SIG-M5 treated with dmso at 0.1 percent for 504 hours (cell line): ENCODE results near the gene SPATA33.
A peak's percentile ranks its signal among the peaks of the same experiment; 100 is the strongest.
"Not testable (repeated sequence)": the region's sequence is repeated elsewhere in the genome, so short reads cannot be mapped to it uniquely, and the experiment has no call there.

Experiments
- DNase-seq: peaks from one replicate; lab custom pipeline; 2025; ENCODE audit not compliant: unreplicated experiment; lab: John Stamatoyannopoulos, UW

Gene SPATA33

DNA sequence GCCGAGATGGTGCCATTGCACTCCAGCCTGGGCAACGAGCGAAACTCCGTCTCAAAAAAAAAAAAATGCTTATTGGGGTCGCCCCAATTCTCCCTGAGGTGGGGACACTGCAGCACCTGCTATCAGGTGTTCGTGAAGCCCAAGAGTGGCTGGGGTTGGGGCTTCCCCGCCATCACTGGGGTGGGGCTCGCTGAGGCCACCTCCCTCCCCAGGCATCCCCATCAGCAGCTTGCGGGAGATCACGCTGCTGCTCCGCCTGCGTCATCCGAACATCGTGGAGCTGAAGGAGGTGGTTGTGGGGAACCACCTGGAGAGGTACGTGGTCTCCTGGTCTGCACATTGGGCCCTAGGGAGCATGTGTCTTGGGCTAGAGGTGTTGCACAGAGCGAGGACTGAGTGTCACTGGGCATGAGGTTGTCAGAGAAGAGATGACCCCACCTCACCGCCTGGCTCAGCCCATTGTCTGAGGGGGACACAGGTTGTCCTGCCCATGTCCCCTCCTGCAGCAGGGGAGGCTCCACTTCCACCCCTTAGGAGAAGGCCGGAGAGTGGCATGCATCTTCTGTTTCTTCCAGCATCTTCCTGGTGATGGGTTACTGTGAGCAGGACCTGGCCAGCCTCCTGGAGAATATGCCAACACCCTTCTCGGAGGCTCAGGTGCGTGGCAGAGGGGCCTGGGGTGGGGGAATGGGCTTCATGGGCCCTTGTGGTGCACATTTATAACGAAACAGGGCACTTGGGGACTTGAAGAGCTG, 33.8 kb downstream of the SPATA33 start:
- no peak for DNase-seq

DNA sequence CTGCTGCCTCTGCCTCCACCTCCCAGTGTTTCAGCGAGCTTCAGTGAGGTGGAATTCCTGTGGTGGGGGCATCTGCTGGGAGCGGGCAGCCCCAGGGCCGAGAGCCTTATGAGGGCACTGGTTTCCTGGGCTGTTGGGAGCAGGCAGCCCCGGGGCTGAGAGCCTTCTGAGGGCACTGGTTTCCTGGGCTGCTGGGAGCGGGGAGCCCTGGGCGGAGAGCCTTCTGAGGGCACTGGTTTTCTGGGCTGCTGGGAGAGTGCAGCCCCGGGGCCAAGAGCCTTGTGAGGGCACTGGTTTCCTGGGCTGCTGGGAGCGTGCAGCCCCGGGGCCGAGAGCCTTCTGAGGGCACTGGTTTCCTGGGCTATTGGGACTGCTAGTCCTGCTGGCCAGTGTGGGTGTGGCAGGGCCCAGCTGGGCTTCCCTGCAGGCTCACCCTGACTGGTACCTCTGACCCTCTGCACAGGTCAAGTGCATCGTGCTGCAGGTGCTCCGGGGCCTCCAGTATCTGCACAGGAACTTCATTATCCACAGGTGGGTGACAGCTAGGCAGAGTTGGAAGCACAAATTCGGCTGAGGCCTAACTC, 34.4 kb downstream of the SPATA33 start:
- DNase-seq, result no peak

DNA sequence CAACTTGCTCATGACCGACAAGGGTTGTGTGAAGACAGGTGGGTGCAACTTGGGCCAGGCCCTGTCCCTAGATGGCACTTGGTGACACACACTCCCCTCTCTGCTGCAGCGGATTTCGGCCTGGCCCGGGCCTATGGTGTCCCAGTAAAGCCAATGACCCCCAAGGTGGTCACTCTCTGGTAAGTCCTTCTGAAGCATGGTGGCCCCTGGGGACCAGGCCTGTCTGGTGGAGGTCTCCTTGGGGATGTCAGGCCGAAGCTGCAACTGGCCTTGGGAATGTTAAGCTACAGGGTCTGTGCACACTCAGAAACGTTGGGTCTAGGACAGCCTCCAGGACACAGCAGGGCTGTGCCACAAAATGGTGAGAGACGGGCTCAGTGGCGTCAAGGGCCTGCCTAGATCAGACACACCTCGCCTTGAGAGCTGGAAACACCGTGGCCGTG, 35.7 kb downstream of the SPATA33 start:
- DNase-seq, result no peak

DNA sequence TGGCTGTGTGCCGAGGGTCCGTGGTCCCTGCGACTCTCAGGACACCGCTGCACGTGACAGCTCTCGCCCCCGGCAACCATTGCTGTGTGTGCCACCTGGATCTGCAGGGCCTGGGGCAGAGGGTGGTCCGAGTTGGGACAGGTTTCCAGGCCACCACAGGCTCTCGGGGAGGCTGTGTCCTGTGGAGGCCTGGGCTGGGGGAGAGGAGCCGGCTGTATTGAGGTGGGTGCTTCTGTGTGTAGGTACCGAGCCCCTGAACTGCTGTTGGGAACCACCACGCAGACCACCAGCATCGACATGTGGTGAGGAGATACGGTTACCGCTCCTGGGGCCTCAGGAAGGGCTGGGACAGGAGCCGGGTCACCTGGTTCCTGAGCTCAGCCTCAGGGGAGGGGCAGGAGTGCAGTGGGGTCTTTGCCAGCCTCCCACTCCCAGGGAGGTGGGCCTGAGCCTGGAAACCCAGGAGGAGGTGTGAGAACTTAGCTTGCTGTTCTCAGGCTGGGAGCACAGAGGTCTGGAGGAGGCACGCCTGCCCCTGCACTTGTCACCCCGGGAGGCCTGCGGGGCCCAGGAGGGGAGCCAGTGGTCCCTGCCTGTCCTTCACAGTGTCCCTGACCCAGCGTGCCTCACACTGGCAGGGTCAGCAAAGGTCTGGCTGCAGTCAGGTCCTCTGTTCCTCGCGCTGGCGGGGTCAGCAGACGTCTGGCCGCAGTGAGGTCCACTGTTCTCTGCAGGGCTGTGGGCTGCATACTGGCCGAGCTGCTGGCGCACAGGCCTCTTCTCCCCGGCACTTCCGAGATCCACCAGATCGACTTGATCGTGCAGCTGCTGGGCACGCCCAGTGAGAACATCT, 36.5 kb downstream of the SPATA33 start:
- no peak for DNase-seq

DNA sequence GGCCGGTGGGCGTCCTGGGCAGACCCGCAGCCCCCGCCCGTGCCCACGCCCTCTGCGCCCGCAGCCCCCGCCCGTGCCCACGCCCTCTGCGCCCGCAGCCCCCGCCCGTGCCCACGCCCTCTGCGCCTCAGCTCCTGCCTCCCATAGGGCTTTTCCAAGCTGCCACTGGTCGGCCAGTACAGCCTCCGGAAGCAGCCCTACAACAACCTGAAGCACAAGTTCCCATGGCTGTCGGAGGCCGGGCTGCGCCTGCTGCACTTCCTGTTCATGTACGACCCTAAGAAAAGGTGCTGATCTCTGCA, 37.1 kb downstream of the SPATA33 start:
- DNase-seq, result not testable (repeated sequence)

DNA sequence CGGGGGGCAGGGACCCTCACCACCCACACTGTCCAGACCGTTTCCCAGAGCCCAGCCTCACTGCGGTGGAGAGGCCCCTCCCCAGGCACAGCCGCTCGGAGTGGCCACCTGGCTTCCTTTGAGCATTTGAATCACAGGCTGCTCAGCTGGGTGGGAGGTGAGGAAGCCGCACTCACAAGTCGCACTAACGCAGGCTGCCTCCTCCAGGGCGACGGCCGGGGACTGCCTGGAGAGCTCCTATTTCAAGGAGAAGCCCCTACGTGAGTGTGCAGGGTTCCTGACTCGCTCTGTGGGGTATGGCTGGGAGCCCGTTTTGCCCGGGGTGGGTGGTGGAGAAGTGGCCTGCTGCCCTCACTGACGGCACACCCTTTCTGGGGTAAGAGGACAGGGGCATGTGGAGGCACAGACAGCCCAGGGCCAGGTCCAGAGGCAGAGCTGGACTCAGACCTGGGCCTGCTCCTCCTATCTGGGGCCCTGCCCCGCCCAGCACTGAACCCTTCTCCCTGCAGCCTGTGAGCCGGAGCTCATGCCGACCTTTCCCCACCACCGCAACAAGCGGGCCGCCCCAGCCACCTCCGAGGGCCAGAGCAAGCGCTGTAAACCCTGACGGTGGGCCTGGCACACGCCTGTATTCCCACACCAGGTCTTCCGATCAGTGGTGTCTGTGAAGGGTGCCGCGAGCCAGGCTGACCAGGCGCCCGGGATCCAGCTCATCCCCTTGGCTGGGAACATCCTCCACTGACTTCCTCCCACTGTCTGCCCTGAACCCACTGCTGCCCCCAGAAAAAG, 37.6 kb downstream of the SPATA33 start:
- no peak for DNase-seq

DNA sequence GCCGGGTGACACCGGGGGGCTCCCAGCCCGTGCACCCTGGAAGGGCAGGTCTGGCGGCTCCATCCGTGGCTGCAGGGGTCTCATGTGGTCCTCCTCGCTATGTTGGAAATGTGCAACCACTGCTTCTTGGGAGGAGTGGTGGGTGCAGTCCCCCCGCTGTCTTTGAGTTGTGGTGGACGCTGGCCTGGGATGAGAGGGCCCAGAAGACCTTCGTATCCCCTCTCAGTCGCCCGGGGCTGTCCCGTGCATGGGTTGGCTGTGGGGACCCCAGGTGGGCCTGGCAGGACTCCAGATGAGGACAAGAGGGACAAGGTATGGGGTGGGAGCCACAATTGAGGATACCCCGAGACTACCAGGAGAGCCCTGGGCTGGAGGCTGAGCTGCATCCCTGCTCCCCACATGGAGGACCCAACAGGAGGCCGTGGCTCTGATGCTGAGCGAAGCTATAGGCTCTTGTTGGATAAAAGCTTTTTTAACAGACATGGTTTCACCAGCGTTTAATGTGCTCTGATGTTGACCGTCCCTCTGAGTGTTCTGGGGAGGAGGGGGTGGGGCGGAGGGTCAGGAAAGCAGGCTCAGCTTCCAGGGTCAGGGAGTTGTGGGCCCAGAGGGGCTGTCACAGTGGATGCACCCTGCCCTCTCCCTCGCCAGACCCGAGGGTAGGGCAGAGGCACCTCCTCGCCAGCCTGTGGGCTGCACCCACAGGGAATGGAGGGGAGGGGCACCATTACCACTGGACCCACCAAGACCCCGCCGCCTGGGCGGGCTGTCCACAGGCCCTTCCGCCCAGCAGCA, 38.4 kb downstream of the SPATA33 start:
- DNase-seq, result no peak

DNA sequence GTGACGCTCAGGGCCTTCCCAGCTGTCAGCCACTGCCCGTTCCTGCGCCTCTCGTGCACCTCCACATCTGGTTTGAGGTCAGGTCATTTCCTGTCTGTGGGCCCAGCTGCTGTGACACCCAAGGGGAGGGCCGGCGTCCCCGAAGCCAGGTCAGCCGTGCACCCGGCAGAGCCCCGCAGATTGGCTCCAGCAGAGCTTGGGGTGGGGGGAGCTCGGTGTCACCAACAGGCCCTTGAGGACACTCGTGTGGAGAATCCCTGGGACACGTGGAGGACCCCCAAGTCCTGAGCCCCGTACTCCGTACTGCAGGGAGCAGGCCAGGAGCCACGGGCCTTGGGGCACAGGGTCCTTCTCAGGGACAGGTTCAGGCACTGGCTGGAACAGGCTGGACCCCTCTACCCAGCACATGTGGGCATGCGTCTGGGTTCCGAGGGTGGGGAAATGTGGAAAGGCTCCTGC, 39.1 kb downstream of the SPATA33 start:
- no peak for DNase-seq

DNA sequence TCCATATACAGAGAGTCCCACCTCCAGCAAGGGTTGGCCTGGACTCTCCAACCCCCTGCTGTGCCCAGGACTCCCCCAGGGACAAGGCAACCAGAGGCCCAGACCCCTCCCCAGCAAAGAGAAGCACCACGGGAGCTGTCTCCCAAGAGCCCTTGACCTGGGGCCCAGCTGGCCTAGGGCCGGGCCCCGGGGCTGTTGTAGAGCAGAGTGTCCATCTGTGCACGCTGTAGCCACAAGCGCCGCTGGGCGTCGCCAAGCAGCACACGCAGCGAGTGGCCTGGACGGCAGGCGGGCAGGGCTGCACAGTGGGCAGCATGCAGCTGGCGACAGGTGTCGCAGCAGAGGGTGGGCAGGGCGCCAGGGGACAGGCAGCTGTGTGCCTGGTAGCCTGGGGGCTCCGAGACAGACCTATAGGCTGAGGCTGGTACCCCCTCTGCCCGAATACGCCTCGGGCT, 39.6 kb downstream of the SPATA33 start:
- no peak for DNase-seq

DNA sequence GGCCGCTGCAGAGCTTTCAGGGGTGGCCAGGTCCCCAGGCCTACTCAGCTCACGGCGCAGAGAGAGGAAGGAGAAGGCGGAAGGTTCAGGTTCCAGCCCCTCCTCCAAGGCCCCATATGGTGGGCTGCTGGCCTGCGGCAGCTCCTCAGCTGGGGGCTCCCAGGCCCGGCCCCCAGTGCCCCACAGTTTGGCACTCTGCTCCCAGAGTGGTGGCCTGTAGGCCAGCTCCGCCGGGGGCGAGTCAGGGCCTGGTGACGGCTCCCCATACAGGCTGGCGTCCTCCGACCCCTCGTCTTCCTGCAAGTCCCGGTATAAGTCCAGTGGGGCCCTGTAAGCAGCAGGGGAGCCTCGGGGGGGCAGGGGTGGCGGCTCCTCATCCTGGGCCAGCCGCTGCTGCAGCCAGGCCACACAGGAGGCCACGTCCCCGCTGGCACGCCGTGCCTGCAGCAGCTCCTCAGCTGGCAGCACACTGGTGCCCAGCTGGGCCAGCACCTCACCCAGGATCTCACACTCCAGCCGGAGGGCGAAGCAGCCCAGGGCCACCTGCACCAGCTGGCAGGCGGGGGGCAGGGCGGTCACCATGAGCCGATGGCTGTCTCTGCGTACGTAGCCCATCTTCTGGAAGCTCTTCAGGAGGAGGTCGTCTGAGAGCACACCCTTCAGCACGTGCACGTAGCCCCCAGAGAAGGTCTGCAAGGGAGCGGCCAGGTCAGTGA, 40.1 kb downstream of the SPATA33 start:
- no peak for DNase-seq

DNA sequence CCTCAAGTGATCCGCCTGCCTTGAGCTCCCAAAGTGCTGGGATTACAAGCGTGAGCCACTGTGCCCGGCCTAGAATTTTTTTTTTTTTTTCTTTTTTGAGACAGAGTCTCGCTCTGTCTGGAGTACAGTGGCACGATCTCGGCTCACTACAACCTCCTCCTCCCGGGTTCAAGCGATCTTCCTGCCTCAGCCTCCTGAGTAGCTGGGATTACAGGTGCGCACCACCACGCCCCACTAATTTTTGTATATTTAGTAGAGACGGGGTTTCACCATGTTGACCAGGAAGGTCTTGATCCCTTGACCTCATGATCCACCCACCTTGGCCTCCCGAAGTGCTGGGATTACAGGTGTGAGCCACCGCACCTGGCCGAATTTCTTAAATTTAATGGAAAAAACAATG, 41.1 kb downstream of the SPATA33 start:
- not testable (repeated sequence) for DNase-seq

DNA sequence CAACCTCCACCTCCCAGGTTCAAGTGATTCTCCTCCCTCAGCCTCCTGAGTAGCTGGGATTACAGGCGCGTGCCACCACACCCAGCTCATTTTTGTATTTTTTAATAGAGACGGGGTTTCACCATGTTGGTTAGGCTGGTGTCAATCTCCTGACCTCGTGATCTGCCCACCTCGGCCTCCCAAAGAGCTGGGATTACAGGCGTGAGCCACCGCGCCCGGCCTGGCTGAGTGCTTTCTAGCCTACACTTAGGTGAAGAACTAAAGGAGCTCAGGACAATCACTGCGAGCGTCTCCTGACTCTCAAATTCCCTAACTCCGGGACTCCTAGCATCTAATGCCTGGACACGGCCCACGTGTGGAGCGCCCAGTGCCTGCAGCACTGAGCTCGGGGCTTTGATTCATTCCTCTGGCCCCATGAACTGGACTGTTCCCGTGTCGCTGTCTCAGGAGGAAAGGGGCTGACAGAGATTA, 42.0 kb downstream of the SPATA33 start:
- DNase-seq, result not testable (repeated sequence)

DNA sequence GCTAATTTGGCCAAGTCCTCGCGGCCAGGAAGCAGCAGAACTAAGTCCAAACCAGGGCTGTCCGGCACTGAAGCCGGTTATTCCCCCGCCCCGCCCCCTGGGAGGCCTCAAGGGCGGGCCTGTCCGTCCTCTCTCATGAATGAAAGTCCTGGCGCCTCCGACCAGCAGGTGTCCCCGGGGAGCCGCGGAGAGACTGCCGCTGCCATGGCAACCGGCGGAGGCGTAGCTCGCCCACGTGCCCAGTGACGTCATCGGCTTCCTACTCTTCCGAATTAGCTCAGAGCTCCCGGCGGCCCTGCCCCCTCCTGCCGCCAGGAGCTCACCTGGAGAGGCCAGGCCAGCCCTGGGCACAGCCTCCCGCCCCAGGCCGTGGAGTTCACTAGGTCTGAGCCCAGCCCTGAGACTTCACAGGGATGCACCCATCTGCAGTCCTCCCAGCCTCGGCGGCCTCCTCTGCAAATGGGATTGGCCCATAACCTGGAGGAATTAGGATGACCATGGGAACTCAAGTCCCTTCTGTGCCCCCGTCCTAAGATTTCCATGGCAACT, 42.5 kb downstream of the SPATA33 start:
- DNase-seq, result peak; percentile 98

DNA sequence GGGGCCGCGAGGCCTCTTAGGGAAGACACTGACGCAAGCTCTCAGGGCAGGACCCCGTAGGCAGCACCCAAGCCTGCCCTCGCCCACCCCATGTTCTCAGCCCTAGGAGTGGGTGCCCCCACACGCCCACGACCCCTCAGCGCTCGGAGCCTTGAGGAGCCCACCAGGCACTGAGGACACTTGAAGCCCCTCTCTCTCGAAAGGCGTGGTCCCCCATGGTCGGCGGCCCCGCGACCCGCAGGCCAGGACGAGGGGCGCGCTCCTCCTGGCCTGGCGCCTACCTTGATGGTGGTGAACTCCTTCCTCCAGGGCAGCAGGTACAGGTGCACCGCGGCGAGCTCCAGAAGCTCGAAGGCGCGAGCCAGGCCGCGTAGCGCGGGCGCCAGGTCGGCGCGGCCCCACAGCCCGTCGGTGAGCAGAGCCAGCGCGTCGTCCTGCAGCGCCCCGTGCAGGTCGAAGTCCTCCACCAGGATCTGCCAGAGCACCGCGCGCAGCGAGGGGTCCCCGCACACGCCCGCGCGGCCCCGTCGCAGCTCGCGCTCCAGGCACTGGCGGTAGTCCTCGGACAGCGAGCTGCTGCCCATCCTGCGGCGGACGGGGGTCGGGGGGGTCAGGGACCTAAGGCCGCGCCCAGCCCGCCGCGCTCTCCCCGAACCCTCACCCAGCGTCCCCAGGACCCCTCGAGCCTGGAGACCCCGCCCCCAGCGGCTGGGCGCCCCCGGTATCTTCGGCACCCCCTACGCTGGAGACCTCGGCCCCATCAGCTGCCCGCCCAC, 43.2 kb downstream of the SPATA33 start:
- DNase-seq, result peak; percentile 36

DNA sequence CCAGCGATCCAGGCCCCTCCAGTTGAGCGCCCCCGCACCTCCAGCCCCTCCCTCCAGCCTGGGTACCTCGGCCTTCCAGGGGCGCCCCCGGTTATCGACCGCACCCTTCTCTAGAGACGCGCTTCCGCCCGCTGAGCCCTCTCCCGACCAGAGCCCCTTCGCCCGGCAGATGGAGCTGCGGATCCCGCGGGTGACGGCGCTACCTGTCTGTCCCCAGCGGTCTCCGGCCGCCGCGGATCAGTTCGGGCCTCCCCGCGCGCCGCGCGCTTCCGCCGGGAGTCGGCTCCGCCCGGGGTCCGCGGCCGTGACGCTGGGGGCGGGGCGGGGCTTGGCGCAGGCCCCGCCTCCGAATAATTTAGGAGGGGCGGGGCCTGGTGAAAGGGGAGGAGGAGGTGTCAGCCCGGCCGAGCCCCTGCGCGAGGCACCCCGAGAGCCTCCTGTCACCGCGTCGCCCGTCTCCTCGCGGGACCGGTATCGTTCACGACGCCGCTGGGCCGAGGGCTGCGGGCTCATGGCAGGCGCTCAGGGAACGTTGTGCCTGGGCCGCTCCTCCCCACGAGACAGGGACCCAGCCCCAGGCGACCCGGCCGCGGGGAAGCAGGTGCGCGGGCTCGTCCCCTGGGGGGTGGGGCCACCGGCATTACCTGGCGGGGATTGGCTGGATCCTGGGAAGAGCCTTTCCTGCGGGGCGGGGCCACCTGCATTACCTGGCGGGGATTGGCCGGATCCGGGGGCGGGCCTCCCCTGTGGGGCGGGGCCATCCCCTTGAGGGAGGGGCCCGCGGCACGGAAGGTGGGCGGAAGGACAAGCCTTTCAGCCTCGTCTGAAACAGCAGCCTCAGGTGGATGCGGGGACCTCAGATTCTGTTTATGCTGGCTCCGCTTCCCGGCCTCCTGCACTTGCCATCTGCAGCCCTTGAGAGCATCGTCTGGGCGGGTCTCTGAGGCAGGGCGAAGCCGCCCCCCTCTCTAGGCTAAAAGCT, 44.1 kb downstream of the SPATA33 start, which contains the start of gene SPATA2L:
TSS of gene SPATA2L (minus strand) at position 281 of the 982 bp plus-strand sequence. CDS start 473 bp downstream, outside the sequence.
- peak; percentile 91 for DNase-seq

DNA sequence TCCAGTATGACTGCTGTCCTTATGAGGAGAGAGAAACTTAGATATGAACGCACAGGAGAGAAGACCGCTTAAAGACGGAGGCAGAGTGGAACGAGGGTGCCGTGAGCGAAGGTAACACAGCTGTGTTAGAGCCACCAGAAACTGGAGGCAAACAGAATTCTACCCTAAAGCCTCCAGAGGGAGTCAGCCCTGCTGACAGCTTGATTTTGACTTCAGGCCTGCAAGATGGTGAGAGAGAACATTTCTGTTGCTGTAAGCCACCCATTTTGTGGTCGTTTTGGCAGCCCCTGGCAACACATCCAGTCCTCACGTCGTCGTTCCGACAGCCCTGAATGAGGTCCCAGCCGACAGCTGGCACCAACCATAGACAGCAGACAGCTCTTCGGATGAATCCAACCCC, 46.6 kb downstream of the SPATA33 start:
- DNase-seq, result no peak

DNA sequence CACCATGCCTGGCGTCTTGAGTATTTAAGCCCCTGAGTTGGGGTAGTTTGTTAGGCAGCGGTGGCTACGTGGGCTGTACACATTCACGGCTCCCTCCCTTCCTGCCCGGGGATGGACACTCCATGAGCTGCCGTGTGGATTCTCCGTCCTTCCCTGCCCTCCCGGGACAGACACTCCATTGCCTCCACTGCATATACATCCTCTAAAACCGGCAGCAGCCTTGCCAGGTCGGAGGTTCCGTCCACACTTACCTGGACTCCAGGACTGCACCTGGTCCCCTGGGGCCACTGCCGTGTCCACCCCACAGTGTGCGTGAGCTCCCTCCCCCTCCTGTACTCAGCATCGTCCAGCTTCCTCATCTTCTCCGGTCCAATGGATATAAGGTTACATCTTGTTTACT, 47.4 kb downstream of the SPATA33 start:
- no peak for DNase-seq
